HEK293 (cell line): Measurements from ENCODE around the gene TRAFD1.

ENCODE experiments used
- BCL11A ChIP-seq: fragments of 450-650 bp; formaldehyde crosslinking; IDR thresholded peaks from 2 replicates; pipeline ENCODE4 v1.5.1; 2016; ENCODE audit warnings: low read depth, missing biosample characterization, missing genetic modification characterization
- GLIS1 ChIP-seq: fragments of 450-650 bp; formaldehyde crosslinking; IDR thresholded peaks from 2 replicates; pipeline ENCODE4 v1.5.1; 2016; ENCODE audit warnings: missing biosample characterization, missing genetic modification characterization
- ZFP3 ChIP-seq: fragments of 450-650 bp; formaldehyde crosslinking; IDR thresholded peaks from 2 replicates; pipeline ENCODE4 v1.5.1; 2016; ENCODE audit warnings: low read depth, missing biosample characterization, missing genetic modification characterization
- ZNF146 ChIP-seq: fragments of 450-650 bp; formaldehyde crosslinking; IDR thresholded peaks from 2 replicates; pipeline ENCODE4 v1.5.1; 2016; ENCODE audit warnings: missing biosample characterization, missing genetic modification characterization
- ZNF202 ChIP-seq: fragments of 450-650 bp; formaldehyde crosslinking; IDR thresholded peaks from 2 replicates; pipeline ENCODE4 v1.5.1; 2016; ENCODE audit warnings: missing biosample characterization, missing genetic modification characterization, borderline replicate concordance
- ZNF354C ChIP-seq: fragments of 450-650 bp; formaldehyde crosslinking; IDR thresholded peaks from 2 replicates; pipeline ENCODE4 v1.5.1; 2016; ENCODE audit warnings: missing biosample characterization, missing genetic modification characterization, low read depth, borderline replicate concordance
- ZNF48 ChIP-seq: fragments of 450-650 bp; formaldehyde crosslinking; IDR thresholded peaks from 2 replicates; pipeline ENCODE4 v1.5.1; 2016; ENCODE audit warnings: missing biosample characterization, missing genetic modification characterization
- ZNF626 ChIP-seq: fragments of 450-650 bp; sonication (Bioruptor Pico); formaldehyde crosslinking; IDR thresholded peaks from 2 replicates; pipeline ENCODE4 v1.5.1; 2018; ENCODE audit warnings: missing biosample characterization, missing genetic modification characterization, inconsistent platforms
- ZNF830 ChIP-seq: fragments of 450-650 bp; IDR thresholded peaks from 2 replicates; pipeline ENCODE4 v1.5.0; 2018; ENCODE audit warnings: missing biosample characterization, missing genetic modification characterization, low read depth, mild to moderate bottlenecking, moderate library complexity
- ZSCAN16 ChIP-seq: fragments of 450-650 bp; formaldehyde crosslinking; IDR thresholded peaks from 2 replicates; pipeline ENCODE4 v1.5.1; 2016; ENCODE audit warnings: missing biosample characterization, missing genetic modification characterization
- TF ChIP-seq, protein P1 (sequence below): fragments of 450-650 bp; formaldehyde crosslinking; conservative IDR thresholded peaks from 2 replicates; pipeline ENCODE4 v1.5.1; 2016; ENCODE audit warnings: low read depth, missing biosample characterization, missing genetic modification characterization
- TF ChIP-seq, protein P2 (sequence below): fragments of 450-650 bp; formaldehyde crosslinking; IDR thresholded peaks from 2 replicates; pipeline ENCODE4 v1.5.1; 2016; ENCODE audit warnings: missing biosample characterization, missing genetic modification characterization
- TF ChIP-seq, protein P3 (sequence below): fragments of 450-650 bp; formaldehyde crosslinking; IDR thresholded peaks from 2 replicates; pipeline ENCODE4 v1.5.1; 2016; ENCODE audit warnings: missing biosample characterization, missing genetic modification characterization, borderline replicate concordance
- TF ChIP-seq, protein P4 (sequence below): fragments of 450-650 bp; formaldehyde crosslinking; IDR thresholded peaks from 2 replicates; pipeline ENCODE4 v1.5.1; 2016; ENCODE audit warnings: missing biosample characterization, missing genetic modification characterization
- TF ChIP-seq, protein P5 (sequence below): fragments of 450-650 bp; formaldehyde crosslinking; IDR thresholded peaks from 2 replicates; pipeline ENCODE4 v1.5.1; 2016; ENCODE audit warnings: missing biosample characterization, missing genetic modification characterization, low read depth
- TF ChIP-seq, protein P6 (sequence below): fragments of 450-650 bp; formaldehyde crosslinking; IDR thresholded peaks from 2 replicates; pipeline ENCODE4 v1.5.1; 2016; ENCODE audit warnings: missing biosample characterization, missing genetic modification characterization
- TF ChIP-seq, protein P7 (sequence below): fragments of 450-650 bp; formaldehyde crosslinking; IDR thresholded peaks from 2 replicates; pipeline ENCODE4; 2016; ENCODE audit warnings: missing biosample characterization, missing genetic modification characterization

Gene TRAFD1

DNA sequence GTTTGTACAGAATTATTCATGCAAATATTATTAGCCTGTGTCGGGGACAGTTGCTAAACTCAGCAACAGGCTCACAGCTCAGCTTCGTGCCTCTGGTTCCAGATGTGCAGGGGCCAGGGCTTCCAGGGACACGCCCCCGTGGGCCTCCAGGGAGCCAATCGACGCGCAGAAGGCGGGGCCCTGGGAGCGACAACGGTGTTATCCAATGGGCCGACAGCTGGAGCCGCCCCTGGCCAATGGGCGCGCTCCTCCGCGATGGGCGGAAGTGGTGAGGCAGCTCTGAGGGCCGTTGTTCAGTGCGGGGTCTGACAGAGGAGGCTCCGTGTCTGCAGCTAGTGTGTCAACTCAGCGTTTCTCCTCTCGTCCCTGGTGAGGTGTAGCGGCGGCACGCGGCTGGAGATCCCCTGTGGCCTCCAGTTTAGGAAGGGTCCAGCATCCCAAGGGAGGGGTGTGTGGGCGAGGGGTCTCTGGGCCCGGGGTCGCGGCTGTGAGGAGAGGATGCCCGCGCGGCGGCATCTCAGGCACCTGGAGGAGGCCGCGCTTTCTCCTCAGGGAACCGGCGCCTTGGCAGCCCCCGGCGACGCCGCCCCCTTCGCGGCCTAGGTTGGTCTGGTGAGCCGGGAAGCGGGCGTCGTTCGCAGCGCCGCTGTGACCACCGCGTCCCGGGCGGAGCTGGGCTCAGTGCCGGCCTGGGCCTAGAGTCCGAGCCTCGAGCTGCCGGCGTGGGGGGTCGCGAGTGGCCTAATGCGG is at the start of gene TRAFD1 (continued):
- TF ChIP-seq, protein P1, sequence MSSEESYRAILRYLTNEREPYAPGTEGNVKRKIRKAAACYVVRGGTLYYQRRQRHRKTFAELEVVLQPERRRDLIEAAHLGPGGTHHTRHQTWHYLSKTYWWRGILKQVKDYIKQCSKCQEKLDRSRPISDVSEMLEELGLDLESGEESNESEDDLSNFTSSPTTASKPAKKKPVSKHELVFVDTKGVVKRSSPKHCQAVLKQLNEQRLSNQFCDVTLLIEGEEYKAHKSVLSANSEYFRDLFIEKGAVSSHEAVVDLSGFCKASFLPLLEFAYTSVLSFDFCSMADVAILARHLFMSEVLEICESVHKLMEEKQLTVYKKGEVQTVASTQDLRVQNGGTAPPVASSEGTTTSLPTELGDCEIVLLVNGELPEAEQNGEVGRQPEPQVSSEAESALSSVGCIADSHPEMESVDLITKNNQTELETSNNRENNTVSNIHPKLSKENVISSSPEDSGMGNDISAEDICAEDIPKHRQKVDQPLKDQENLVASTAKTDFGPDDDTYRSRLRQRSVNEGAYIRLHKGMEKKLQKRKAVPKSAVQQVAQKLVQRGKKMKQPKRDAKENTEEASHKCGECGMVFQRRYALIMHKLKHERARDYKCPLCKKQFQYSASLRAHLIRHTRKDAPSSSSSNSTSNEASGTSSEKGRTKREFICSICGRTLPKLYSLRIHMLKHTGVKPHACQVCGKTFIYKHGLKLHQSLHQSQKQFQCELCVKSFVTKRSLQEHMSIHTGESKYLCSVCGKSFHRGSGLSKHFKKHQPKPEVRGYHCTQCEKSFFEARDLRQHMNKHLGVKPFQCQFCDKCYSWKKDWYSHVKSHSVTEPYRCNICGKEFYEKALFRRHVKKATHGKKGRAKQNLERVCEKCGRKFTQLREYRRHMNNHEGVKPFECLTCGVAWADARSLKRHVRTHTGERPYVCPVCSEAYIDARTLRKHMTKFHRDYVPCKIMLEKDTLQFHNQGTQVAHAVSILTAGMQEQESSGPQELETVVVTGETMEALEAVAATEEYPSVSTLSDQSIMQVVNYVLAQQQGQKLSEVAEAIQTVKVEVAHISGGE (tag by site-specific recombination) = peak; percentile 48; the same call in 1 of the 2 replicates
- TF ChIP-seq ZNF202 (tag by site-specific recombination) (no peak), ZNF626 (tag by site-specific recombination) (no peak), GLIS1 (tag by site-specific recombination) (peak; percentile 58; the same call in 1 of the 2 replicates), ZNF48 (tag by site-specific recombination) (no peak), BCL11A (no peak), ZFP3 (tag by site-specific recombination) (no peak), ZNF146 (tag by site-specific recombination) (peak; percentile 14; the same call in 1 of the 2 replicates), ZSCAN16 (tag by site-specific recombination) (no peak), ZNF354C (tag by site-specific recombination) (no peak), ZNF830 (tag by site-specific recombination) (no peak)
- TF ChIP-seq, protein P2, sequence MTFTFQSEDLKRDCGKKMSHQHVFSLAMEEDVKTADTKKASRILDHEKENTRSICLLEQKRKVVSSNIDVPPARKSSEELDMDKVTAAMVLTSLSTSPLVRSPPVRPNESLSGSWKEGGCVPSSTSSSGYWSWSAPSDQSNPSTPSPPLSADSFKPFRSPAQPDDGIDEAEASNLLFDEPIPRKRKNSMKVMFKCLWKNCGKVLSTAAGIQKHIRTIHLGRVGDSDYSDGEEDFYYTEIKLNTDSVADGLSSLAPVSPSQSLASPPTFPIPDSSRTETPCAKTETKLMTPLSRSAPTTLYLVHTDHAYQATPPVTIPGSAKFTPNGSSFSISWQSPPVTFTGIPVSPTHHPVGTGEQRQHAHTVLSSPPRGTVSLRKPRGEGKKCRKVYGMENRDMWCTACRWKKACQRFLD = no peak
- TF ChIP-seq, protein P3, sequence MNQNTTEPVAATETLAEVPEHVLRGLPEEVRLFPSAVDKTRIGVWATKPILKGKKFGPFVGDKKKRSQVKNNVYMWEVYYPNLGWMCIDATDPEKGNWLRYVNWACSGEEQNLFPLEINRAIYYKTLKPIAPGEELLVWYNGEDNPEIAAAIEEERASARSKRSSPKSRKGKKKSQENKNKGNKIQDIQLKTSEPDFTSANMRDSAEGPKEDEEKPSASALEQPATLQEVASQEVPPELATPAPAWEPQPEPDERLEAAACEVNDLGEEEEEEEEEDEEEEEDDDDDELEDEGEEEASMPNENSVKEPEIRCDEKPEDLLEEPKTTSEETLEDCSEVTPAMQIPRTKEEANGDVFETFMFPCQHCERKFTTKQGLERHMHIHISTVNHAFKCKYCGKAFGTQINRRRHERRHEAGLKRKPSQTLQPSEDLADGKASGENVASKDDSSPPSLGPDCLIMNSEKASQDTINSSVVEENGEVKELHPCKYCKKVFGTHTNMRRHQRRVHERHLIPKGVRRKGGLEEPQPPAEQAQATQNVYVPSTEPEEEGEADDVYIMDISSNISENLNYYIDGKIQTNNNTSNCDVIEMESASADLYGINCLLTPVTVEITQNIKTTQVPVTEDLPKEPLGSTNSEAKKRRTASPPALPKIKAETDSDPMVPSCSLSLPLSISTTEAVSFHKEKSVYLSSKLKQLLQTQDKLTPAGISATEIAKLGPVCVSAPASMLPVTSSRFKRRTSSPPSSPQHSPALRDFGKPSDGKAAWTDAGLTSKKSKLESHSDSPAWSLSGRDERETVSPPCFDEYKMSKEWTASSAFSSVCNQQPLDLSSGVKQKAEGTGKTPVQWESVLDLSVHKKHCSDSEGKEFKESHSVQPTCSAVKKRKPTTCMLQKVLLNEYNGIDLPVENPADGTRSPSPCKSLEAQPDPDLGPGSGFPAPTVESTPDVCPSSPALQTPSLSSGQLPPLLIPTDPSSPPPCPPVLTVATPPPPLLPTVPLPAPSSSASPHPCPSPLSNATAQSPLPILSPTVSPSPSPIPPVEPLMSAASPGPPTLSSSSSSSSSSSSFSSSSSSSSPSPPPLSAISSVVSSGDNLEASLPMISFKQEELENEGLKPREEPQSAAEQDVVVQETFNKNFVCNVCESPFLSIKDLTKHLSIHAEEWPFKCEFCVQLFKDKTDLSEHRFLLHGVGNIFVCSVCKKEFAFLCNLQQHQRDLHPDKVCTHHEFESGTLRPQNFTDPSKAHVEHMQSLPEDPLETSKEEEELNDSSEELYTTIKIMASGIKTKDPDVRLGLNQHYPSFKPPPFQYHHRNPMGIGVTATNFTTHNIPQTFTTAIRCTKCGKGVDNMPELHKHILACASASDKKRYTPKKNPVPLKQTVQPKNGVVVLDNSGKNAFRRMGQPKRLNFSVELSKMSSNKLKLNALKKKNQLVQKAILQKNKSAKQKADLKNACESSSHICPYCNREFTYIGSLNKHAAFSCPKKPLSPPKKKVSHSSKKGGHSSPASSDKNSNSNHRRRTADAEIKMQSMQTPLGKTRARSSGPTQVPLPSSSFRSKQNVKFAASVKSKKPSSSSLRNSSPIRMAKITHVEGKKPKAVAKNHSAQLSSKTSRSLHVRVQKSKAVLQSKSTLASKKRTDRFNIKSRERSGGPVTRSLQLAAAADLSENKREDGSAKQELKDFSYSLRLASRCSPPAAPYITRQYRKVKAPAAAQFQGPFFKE (tag by site-specific recombination) = no peak
- TF ChIP-seq, protein P4, sequence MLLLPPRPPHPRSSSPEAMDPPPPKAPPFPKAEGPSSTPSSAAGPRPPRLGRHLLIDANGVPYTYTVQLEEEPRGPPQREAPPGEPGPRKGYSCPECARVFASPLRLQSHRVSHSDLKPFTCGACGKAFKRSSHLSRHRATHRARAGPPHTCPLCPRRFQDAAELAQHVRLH = no peak; the same call in 1 of the 2 replicates
- TF ChIP-seq, protein P5, sequence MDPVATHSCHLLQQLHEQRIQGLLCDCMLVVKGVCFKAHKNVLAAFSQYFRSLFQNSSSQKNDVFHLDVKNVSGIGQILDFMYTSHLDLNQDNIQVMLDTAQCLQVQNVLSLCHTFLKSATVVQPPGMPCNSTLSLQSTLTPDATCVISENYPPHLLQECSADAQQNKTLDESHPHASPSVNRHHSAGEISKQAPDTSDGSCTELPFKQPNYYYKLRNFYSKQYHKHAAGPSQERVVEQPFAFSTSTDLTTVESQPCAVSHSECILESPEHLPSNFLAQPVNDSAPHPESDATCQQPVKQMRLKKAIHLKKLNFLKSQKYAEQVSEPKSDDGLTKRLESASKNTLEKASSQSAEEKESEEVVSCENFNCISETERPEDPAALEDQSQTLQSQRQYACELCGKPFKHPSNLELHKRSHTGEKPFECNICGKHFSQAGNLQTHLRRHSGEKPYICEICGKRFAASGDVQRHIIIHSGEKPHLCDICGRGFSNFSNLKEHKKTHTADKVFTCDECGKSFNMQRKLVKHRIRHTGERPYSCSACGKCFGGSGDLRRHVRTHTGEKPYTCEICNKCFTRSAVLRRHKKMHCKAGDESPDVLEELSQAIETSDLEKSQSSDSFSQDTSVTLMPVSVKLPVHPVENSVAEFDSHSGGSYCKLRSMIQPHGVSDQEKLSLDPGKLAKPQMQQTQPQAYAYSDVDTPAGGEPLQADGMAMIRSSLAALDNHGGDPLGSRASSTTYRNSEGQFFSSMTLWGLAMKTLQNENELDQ = no peak
- TF ChIP-seq, protein P6, sequence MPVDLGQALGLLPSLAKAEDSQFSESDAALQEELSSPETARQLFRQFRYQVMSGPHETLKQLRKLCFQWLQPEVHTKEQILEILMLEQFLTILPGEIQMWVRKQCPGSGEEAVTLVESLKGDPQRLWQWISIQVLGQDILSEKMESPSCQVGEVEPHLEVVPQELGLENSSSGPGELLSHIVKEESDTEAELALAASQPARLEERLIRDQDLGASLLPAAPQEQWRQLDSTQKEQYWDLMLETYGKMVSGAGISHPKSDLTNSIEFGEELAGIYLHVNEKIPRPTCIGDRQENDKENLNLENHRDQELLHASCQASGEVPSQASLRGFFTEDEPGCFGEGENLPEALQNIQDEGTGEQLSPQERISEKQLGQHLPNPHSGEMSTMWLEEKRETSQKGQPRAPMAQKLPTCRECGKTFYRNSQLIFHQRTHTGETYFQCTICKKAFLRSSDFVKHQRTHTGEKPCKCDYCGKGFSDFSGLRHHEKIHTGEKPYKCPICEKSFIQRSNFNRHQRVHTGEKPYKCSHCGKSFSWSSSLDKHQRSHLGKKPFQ (tag by site-specific recombination) = 0 out of 2 replicates have a peak, but pooled peaks have one; percentile 19
- TF ChIP-seq, protein P7, sequence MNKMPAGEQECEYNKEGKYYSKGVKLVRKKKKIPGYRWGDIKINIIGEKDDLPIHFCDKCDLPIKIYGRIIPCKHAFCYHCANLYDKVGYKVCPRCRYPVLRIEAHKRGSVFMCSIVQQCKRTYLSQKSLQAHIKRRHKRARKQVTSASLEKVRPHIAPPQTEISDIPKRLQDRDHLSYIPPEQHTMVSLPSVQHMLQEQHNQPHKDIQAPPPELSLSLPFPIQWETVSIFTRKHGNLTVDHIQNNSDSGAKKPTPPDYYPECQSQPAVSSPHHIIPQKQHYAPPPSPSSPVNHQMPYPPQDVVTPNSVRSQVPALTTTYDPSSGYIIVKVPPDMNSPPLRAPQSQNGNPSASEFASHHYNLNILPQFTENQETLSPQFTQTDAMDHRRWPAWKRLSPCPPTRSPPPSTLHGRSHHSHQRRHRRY (tag by site-specific recombination) = no peak
